ENCODE results near the gene PHETA1.
A peak's percentile ranks its signal among the peaks of the same experiment; 100 is the strongest.
"Not testable (repeated sequence)": the region's sequence is repeated elsewhere in the genome, so short reads cannot be mapped to it uniquely, and the experiment has no call there.

PHETA1 gene

GRCh38 chr12:111349101-111349747 is 19.7 kb downstream of the PHETA1 start:
- no peak for DNase-seq (ENCODE audit: low read depth)

GRCh38 chr12:111347891-111348644 is 20.8 kb downstream of the PHETA1 start:
- DNase-seq (ENCODE audit: low read depth) = no peak

- no peak for DNase-seq (ENCODE audit: low read depth)
Measured at GRCh38 chr12:111344254-111344875, 24.5 kb downstream of the PHETA1 start.

- no peak for DNase-seq (ENCODE audit: low read depth)
Measured at GRCh38 chr12:111343181-111343580, 25.7 kb downstream of the PHETA1 start.

- no peak for DNase-seq (ENCODE audit: low read depth)
Measured at GRCh38 chr12:111342376-111342775, 26.5 kb downstream of the PHETA1 start.

- no peak for DNase-seq (ENCODE audit: low read depth)
Measured at GRCh38 chr12:111341426-111342065, 27.3 kb downstream of the PHETA1 start.

GRCh38 chr12:111340680-111341079 is 28.2 kb downstream of the PHETA1 start:
- DNase-seq (ENCODE audit: low read depth) = not testable (repeated sequence)

- no peak for DNase-seq (ENCODE audit: low read depth)
Measured at GRCh38 chr12:111340231-111340630, 28.7 kb downstream of the PHETA1 start.

GRCh38 chr12:111339321-111339938 is 29.5 kb downstream of the PHETA1 start:
- no peak for DNase-seq (ENCODE audit: low read depth)

GRCh38 chr12:111338096-111338495 is 30.8 kb downstream of the PHETA1 start:
- DNase-seq (ENCODE audit: low read depth) = no peak

- no peak for DNase-seq (ENCODE audit: low read depth)
Measured at GRCh38 chr12:111337371-111337770, 31.5 kb downstream of the PHETA1 start.

GRCh38 chr12:111336411-111336810 is 32.5 kb downstream of the PHETA1 start:
- not testable (repeated sequence) for DNase-seq (ENCODE audit: low read depth)

GRCh38 chr12:111335811-111336210 is 33.1 kb downstream of the PHETA1 start:
- DNase-seq (ENCODE audit: low read depth) = no peak

- DNase-seq (ENCODE audit: low read depth) = not testable (repeated sequence)
Measured at GRCh38 chr12:111335301-111335700, 33.6 kb downstream of the PHETA1 start.

- DNase-seq (ENCODE audit: low read depth) = no peak
Measured at GRCh38 chr12:111334393-111334915, 34.4 kb downstream of the PHETA1 start.

- peak; percentile 20 for DNase-seq (ENCODE audit: low read depth)
Measured at GRCh38 chr12:111330800-111331752, 37.8 kb downstream of the PHETA1 start.

GRCh38 chr12:111328138-111328537 is 40.8 kb downstream of the PHETA1 start:
- no peak for DNase-seq (ENCODE audit: low read depth)

- DNase-seq (ENCODE audit: low read depth) = no peak
Measured at GRCh38 chr12:111327474-111327873, 41.4 kb downstream of the PHETA1 start.

- DNase-seq (ENCODE audit: low read depth) = no peak
Measured at GRCh38 chr12:111322336-111323250, 46.3 kb downstream of the PHETA1 start.

GRCh38 chr12:111321317-111321716 is 47.6 kb downstream of the PHETA1 start:
- DNase-seq (ENCODE audit: low read depth) = no peak
